Stimulated activated effector memory CD8-positive, alpha-beta T cell treated with anti-CD3 and anti-CD28 coated beads, Interleukin-12 subunit alpha, Interleukin-12 subunit beta, amount 100 ng/mL, for 72 hours (primary cell): ENCODE results near the gene ARHGEF17.

ENCODE experiments used
- ATAC-seq: fragments of 150-1000 bp; cut with Tn5 transposase; 2 replicates; pipeline ENCODE4 v1.10.0; 2021
- DNase-seq, 2 donors: peaks; one replicate each; pipeline ENCODE4 v3.0.0; 2021 to 2022; ENCODE audit warnings: low spot score in 2 of 2
- H3K27ac Mint-ChIP-seq: one replicate; pipeline ENCODE4 v1.8.0; 2022; ENCODE audit warnings: mild to moderate bottlenecking, mixed read lengths
- H3K36me3 Mint-ChIP-seq: one replicate; pipeline ENCODE4 v1.8.0; 2022; ENCODE audit warnings: mild to moderate bottlenecking, mixed read lengths
- H3K4me1 Mint-ChIP-seq: one replicate; pipeline ENCODE4 v1.8.0; 2022; ENCODE audit warnings: mixed read lengths
- H3K4me3 Mint-ChIP-seq: one replicate; pipeline ENCODE4 v1.8.0; 2022; ENCODE audit warnings: mild to moderate bottlenecking, mixed read lengths
- H3K9me3 Mint-ChIP-seq: one replicate; pipeline ENCODE4 v1.8.0; 2022; ENCODE audit warnings: mixed read lengths

The ARHGEF17 gene

GRCh38 chr11:73308003-73308960, at the start of gene ARHGEF17:
Gene ARHGEF17 (plus strand): TSS chr11:73308276. CDS start chr11:73308639, 363 bp downstream.
- peak in 1 of 2 donors; percentile 22 for DNase-seq
- peaks cover 14% of the 10 kb centered on the region for H3K4me1 Mint-ChIP-seq
- H3K36me3 Mint-ChIP-seq, result peaks cover 4% of the 10 kb centered on the region
- H3K9me3 Mint-ChIP-seq, result no peaks in the 10 kb centered on the region
- H3K4me3 Mint-ChIP-seq, result peak within 1 kb of the TSS; percentile 81
- peak; percentile 33 for ATAC-seq
- no peak within 1 kb of the TSS for H3K27ac Mint-ChIP-seq

GRCh38 chr11:73259406-73260126, 48.5 kb upstream of the ARHGEF17 start:
- Mint-ChIP-seq H3K4me1 (no peaks in the 10 kb centered on the region), H3K27ac (no peak overlapping the region), H3K36me3 (no peaks in the 10 kb centered on the region), H3K4me3 (no peak overlapping the region), H3K9me3 (no peaks in the 10 kb centered on the region)
- DNase-seq (no peak), ATAC-seq (no peak)

GRCh38 chr11:73260127-73260457, 48.0 kb upstream of the ARHGEF17 start:
- no peak for ATAC-seq
- Mint-ChIP-seq H3K27ac (no peak overlapping the region), H3K9me3 (no peaks in the 10 kb centered on the region)

DNA sequence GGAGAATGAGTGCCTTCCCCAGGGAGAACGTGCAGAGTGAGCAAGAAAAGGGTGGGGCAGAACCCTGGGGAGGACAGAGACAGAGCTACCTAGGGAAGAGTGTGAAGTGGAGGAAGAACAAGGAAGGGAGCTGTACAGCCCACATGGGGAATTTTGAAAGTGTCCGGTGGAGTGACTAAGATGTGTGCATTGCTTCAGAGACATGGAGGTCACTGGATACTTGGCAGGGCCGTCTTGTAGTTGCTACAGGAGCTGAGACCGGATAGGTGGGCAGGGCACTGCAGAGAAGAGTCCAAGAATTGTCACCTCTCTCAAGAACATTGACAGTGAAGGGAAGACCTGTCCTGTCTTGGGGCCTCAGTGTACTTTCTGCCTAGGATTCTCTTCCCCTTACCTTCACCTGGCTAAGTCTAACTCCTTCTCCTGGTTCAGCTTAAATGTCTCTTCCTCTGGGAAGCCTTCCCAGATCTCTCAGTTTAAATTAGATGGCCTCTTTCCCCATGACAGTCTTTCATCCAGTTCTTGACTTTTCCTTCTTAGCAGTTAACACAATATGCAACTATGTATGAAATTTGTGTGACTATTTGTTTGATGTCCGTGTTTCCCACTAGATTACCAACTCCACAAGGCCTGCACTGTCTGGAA, 45.1 kb upstream of the ARHGEF17 start:
- DNase-seq (no peak), ATAC-seq (no peak)
- no peaks in the 10 kb centered on the region for H3K4me1 Mint-ChIP-seq

More at GRCh38 chr11:73260127-73260457, 48.0 kb upstream of the ARHGEF17 start:
- no peak for DNase-seq
- H3K36me3 Mint-ChIP-seq, result no peaks in the 10 kb centered on the region
- H3K4me3 Mint-ChIP-seq, result no peak overlapping the region
- H3K4me1 Mint-ChIP-seq, result no peaks in the 10 kb centered on the region

DNA sequence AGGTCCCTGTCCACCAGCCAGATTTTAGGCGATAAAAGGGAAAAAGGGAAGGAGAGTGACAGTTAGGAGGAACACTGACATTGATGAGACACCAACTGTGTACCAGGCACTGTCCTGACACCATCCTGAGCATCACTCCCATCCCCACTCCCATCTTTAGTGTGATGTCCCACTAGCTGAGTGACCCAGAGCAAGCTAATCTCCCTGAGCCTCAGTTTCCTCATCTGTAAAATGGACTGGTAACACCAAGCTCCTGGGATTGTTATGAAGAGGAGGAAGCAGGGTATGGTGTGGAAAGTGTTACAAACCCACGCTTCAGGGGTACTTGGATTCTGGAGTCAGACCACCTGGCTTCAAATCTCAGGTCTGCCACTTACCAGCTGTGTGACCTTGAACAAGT, 44.4 kb upstream of the ARHGEF17 start:
- Mint-ChIP-seq H3K9me3 (no peaks in the 10 kb centered on the region), H3K27ac (no peak overlapping the region), H3K4me3 (no peak overlapping the region), H3K4me1 (no peaks in the 10 kb centered on the region), H3K36me3 (no peaks in the 10 kb centered on the region)
- ATAC-seq (no peak), DNase-seq (no peak)

More for the DNA sequence above, 45.1 kb upstream of the ARHGEF17 start:
- Mint-ChIP-seq H3K36me3 (no peaks in the 10 kb centered on the region), H3K9me3 (no peaks in the 10 kb centered on the region), H3K4me3 (no peak overlapping the region), H3K27ac (no peak overlapping the region)

DNA sequence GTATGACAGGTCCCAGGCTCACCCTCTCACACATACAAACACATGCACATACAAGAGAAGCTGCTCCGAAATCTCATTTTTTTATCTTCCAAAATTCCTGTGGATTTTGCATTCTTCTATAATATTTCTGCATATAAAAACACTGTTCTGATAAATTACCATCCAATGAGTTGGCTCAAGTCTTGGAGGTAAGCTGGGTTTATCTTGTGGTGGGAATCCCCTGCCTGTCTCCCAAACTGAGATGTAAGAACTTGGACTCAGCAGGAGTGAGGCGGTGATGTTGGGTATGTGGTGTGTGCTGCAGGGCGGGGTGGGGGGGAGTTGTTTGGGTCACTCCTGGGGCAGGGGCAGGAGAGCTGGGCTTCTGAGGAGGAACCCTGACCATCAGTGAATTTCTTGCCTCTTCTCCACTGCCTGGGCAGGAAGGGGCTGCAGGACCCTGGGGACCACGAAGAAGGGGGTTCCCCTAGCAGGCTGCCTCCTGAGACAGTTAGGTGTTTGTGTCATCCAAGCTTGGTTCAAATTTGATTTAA, 42.7 kb upstream of the ARHGEF17 start:
- no peaks in the 10 kb centered on the region for H3K9me3 Mint-ChIP-seq
- no peaks in the 10 kb centered on the region for H3K36me3 Mint-ChIP-seq
- H3K4me3 Mint-ChIP-seq, result no peak overlapping the region
- H3K4me1 Mint-ChIP-seq, result no peaks in the 10 kb centered on the region
- DNase-seq (no peak), ATAC-seq (no peak)
- no peak overlapping the region for H3K27ac Mint-ChIP-seq

- Mint-ChIP-seq H3K36me3 (no peaks in the 10 kb centered on the region), H3K4me1 (no peaks in the 10 kb centered on the region), H3K27ac (peak overlapping the region; percentile 62), H3K4me3 (no peak overlapping the region), H3K9me3 (no peaks in the 10 kb centered on the region)
- ATAC-seq, result no peak
- DNase-seq, result no peak
These were observed 42.0 kb upstream of the ARHGEF17 start for GRCh38 chr11:73265853-73266645.

GRCh38 chr11:73266646-73267020, 41.4 kb upstream of the ARHGEF17 start:
- ATAC-seq, result no peak
- Mint-ChIP-seq H3K4me1 (no peaks in the 10 kb centered on the region), H3K9me3 (no peaks in the 10 kb centered on the region), H3K36me3 (no peaks in the 10 kb centered on the region), H3K4me3 (no peak overlapping the region), H3K27ac (peak overlapping the region; percentile 62)
- DNase-seq, result no peak

- no peak overlapping the region for H3K27ac Mint-ChIP-seq
- no peaks in the 10 kb centered on the region for H3K36me3 Mint-ChIP-seq
- ATAC-seq (no peak), DNase-seq (no peak)
- no peak overlapping the region for H3K4me3 Mint-ChIP-seq
- no peaks in the 10 kb centered on the region for H3K4me1 Mint-ChIP-seq
- H3K9me3 Mint-ChIP-seq, result no peaks in the 10 kb centered on the region
These were observed 40.8 kb upstream of the ARHGEF17 start for GRCh38 chr11:73267122-73267846.

GRCh38 chr11:73267906-73268540, 40.1 kb upstream of the ARHGEF17 start:
- no peak overlapping the region for H3K4me3 Mint-ChIP-seq

DNA sequence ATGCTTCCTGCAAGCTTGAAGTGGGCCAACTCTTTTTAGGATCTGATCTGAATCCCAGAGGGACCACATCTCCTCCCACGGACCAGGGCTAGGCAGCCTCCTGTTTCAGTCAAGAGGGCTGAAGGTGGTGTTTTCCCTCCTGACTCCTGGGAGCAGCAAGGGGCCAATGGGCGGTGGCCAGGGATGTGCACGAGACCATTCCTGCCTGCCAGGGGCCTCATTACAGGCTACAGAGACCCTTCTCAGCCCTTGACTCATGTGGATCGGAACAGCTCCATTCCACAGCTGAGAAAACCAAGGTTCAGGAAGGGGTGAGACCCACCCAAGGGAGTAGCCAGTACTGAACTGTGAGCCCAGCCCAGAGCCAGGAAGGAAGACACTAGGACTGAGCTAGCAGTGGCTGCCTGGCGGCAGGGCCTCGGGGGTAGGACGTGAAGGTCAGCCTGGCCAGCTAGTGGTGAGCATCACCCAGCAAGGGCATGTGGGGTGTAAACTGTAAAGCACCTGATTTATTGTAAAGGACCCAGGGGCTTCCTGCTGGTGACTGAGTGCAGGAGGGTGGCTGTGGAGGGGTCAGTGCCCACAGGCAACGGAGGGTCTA, 39.3 kb upstream of the ARHGEF17 start:
- H3K36me3 Mint-ChIP-seq, result no peaks in the 10 kb centered on the region
- no peaks in the 10 kb centered on the region for H3K9me3 Mint-ChIP-seq
- H3K4me1 Mint-ChIP-seq, result no peaks in the 10 kb centered on the region
- H3K4me3 Mint-ChIP-seq, result no peak overlapping the region
- DNase-seq (no peak), ATAC-seq (no peak)
- no peak overlapping the region for H3K27ac Mint-ChIP-seq

More at GRCh38 chr11:73267906-73268540, 40.1 kb upstream of the ARHGEF17 start:
- no peak for ATAC-seq
- Mint-ChIP-seq H3K9me3 (no peaks in the 10 kb centered on the region), H3K4me1 (no peaks in the 10 kb centered on the region), H3K27ac (no peak overlapping the region), H3K36me3 (no peaks in the 10 kb centered on the region)
- DNase-seq, result no peak

DNA sequence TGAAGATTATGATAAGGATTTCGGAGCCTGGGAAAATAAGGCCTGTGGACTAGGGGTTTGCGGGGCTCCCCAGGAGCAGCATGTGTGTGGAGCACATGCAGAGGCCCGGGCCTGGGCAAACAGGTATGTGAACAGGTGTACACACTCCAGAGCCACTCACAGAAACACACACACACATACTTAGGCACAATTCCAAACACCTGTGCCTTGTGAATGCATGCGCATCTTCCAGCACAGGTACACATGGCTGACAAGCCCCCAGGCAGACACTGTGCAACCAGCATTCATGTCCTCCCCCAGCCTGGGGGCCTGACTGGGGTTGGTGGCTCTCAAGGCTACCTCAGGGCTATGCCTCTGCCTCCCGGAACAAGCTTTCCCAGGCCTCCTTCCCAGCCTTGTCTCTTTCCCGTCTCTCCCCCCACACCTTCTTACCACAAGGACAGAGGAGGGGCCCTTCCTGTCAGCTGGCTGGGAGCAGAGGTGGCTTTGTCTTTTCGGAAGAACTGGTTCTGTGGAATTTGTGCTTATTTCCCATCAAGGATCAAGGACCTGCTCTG, 38.5 kb upstream of the ARHGEF17 start:
- DNase-seq, result no peak

More for the DNA sequence above, 38.5 kb upstream of the ARHGEF17 start:
- no peaks in the 10 kb centered on the region for H3K4me1 Mint-ChIP-seq
- ATAC-seq, result no peak
- H3K27ac Mint-ChIP-seq, result no peak overlapping the region
- no peak overlapping the region for H3K4me3 Mint-ChIP-seq
- no peaks in the 10 kb centered on the region for H3K9me3 Mint-ChIP-seq
- H3K36me3 Mint-ChIP-seq, result peaks cover 4% of the 10 kb centered on the region
